D721Med (cell line): ENCODE measurements around the gene UNCX.

ENCODE experiments used
- DNase-seq: peaks from one replicate; pipeline ENCODE4 v3.0.0; 2011; ENCODE audit warnings: low spot score; ENCODE audit not compliant: insufficient read length
- FAIRE-seq: peaks from 2 replicates; lab custom pipeline; 2011; peaks lifted over from hg19 to GRCh38; lab: Jason Lieb, UNC
- TF ChIP-seq, protein P1 (sequence below): IDR thresholded peaks from 2 replicates; pipeline ENCODE4 v1.5.1; 2012; ENCODE audit warnings: mild to moderate bottlenecking, control low read depth; ENCODE audit not compliant: insufficient read depth; ENCODE audit errors: missing control alignments

Gene UNCX

DNA sequence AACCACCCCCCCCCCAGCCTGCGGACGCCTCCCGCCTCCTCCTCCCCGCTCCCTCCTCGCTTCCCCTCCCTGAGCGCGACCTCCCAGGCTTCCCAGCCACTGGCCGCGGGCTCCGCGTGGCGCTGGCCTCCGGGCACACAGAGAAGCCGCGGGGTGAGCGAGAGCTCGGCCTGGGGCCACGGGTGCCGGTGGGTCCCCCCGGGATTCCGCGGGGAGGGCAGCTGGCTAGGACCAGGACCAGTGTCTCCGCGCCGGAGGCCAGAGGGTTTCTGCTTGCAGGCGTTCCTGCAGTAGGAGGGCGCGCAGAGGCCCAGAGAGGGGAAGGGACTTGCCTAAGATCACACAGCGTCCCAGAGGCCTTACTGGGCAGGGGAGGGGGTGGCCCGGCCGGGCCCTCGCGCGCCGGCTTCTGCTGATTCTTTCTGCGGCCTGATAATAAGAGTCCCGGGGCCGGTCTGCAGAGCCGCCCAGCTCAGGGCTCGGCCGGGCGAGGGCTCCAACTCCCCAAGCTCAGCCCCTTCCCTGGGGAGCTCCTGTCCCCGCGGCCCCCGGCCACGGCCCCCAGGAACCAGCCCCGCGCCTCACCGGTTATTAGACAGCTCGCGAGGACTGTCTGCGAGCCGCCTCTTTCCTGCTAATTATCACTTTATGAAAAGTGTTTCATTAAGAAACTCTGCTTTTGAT is 10.1 kb downstream of the UNCX start:
- TF ChIP-seq, protein P1, sequence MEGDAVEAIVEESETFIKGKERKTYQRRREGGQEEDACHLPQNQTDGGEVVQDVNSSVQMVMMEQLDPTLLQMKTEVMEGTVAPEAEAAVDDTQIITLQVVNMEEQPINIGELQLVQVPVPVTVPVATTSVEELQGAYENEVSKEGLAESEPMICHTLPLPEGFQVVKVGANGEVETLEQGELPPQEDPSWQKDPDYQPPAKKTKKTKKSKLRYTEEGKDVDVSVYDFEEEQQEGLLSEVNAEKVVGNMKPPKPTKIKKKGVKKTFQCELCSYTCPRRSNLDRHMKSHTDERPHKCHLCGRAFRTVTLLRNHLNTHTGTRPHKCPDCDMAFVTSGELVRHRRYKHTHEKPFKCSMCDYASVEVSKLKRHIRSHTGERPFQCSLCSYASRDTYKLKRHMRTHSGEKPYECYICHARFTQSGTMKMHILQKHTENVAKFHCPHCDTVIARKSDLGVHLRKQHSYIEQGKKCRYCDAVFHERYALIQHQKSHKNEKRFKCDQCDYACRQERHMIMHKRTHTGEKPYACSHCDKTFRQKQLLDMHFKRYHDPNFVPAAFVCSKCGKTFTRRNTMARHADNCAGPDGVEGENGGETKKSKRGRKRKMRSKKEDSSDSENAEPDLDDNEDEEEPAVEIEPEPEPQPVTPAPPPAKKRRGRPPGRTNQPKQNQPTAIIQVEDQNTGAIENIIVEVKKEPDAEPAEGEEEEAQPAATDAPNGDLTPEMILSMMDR = no peak
- no peak for DNase-seq
- FAIRE-seq = no peak

DNA sequence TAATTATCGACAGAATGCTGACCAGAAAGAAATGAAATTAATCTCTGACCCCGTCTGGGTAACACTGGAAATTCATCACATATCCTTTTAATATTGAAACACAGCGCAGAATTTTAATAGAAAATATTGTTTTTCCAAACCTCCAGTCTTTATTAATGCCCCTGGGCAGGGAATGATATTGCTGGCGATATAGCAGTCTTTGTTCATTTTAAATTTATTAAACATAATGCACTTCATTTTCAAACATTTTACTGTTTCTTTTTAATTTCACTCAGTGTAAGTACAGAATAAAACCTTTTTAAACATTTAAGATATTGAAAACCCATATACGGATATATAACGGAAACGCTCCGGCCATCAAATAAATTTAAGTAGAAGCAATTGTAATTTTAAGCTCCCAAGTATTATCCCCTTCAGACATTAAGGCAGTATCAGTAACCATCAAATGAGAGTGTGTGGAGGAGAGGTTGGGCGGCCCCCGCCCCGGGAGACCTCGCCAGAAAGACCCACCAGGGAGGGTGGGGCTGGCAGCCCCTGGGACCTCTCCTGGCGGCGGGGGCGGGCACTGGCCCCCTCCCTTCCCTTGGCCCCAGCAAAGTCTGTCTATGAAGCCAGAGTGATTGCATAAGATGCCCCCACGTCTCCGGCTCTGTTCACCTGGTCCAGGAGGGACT is 10.8 kb downstream of the UNCX start:
- DNase-seq = no peak
- TF ChIP-seq, protein P1 = no peak
- FAIRE-seq = no peak

DNA sequence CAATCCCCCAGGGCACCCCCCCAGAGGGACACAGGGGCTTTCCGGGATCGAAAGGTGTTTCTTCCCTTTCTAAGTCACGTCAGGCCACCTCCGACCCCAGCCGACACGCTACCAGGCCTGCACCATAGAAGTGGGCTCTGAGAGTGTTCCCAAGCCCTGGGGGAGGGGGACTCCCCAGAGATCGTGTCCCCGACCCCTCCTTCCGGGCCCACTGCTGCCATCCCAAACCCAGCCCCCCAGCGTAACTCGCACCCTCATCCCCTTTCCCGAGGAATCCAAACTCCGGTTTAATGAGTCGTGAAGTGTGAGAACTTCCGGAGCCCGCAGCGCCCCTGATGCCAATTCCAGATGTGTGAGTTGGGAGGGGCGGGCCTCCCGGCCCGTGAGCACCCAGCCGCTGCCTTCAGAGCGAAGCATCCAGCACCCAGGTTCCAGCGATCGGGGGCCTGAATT is 11.3 kb downstream of the UNCX start:
- TF ChIP-seq, protein P1 = no peak
- FAIRE-seq (no peak), DNase-seq (no peak)

DNA sequence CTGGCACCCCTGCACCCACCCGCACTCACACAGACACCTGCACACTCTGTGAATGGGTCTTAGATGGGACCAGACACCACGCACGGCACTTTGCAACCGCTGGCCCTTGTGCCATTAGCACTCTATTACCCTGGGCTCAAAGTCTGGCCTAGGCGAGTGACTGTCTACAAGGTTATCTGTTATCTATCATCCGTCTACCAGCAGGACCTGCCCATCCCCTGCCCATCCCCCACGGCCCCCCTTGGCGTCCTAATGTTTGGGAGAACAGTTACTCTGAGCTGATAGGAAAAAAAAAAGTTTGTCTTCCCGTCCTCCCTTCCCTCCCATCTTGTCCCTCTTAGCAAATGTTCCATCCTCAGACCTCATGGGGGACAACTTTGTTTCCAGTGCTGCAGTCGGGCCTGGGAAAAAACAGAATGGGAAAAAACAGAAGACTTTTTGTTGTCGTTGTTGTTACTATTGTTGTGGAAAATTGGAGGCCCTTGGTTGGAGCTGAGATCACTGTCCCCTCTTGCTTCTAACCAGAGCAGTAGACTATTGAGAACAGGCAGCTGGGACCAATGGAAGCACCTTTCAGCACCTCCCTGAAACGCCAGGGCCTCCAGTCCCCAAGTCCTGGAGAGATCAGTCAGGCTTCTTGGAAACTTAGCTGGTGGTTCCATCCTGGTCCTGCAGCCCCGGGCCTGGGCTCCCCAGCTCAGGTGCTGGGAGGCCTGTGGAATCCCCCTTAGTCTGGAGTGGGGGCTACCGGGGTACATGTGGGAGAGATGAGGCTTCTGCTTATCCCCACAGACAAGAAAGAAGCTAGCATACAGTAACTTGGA is 12.2 kb downstream of the UNCX start:
- no peak for DNase-seq
- TF ChIP-seq, protein P1 = no peak
- no peak for FAIRE-seq

DNA sequence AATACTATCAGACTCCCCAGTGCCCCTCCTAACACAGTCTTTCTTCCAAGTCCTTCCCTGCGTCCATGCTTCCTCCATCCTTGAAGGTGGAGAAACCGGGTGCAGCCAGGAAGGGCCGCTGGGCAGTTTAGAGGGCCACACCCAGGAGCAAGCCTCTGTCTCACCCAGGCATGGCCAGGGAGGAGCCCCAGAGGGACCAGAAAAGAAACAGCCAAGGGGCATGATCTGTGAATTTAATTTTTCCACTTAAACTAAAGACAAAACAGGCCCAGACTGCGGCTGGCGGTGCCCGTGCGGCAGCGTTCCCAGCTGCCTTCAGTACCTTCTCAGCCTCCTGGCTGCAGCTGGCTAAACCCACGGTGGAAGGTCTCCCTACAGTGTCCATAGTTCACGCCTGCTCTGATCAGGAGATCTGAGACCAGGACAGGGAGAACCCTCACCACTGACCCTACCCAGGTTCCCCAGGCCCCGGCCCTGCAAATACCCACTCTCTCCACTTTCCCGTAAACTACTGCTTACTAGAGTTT is 12.9 kb downstream of the UNCX start:
- DNase-seq (no peak), FAIRE-seq (no peak)
- TF ChIP-seq, protein P1 = no peak

DNA sequence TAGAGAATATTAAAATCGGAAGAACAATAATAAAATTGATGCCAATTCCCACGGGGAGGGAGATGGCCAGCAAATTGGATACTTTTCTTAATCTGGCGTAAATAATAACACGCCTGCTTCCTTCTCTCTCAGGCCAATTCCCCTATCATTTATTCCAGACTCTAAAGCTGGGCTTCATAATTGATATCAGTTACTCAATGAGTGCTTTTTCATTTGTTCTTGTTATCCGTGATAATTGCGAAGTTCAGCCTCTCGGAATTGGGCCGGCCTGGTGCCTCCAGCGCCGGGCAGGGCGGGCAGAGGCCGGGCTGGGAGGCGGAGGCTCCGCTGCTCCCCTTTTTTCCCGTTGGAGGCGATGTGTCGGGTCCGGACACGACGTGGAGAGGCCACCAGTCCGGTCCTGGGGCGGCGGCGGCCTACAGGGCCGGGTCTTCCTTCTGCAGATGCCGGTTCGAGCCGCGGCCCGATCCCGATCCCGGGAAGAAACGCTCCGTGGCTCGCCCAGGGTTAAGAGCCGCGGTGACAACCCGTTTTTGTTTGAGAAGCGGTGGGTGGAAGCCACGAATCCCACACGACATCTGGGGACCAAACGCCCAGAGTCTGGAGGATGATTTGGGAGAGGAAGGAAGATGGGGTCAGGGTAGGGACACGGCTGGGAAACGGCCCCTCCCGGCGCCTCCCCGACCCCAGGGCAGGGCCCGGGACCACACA is 13.6 kb downstream of the UNCX start:
- DNase-seq (no peak), FAIRE-seq (no peak)
- TF ChIP-seq, protein P1 = no peak
